Stimulated activated effector memory CD8-positive, alpha-beta T cell treated with anti-CD3 and anti-CD28 coated beads, Interleukin-12 subunit alpha, Interleukin-12 subunit beta, amount 100 ng/mL, for 72 hours (primary cell): ENCODE measurements around the gene GDI1.

ENCODE experiments used
- ATAC-seq: fragments of 150-1000 bp; cut with Tn5 transposase; 2 replicates; pipeline ENCODE4 v1.10.0; 2021
- DNase-seq, 2 donors: peaks; one replicate each; pipeline ENCODE4 v3.0.0; 2021 to 2022; ENCODE audit warnings: low spot score in 2 of 2
- H3K27ac Mint-ChIP-seq: one replicate; pipeline ENCODE4 v1.8.0; 2022; ENCODE audit warnings: mild to moderate bottlenecking, mixed read lengths
- H3K36me3 Mint-ChIP-seq: one replicate; pipeline ENCODE4 v1.8.0; 2022; ENCODE audit warnings: mild to moderate bottlenecking, mixed read lengths
- H3K4me1 Mint-ChIP-seq: one replicate; pipeline ENCODE4 v1.8.0; 2022; ENCODE audit warnings: mixed read lengths
- H3K4me3 Mint-ChIP-seq: one replicate; pipeline ENCODE4 v1.8.0; 2022; ENCODE audit warnings: mild to moderate bottlenecking, mixed read lengths
- H3K9me3 Mint-ChIP-seq: one replicate; pipeline ENCODE4 v1.8.0; 2022; ENCODE audit warnings: mixed read lengths

The GDI1 gene

GRCh38 chrX:154440623-154441357, 3.8 kb downstream of the GDI1 start:
- no peak for ATAC-seq
- peaks cover 44% of the 10 kb centered on the region for H3K4me1 Mint-ChIP-seq
- H3K36me3 Mint-ChIP-seq = peaks cover 69% of the 10 kb centered on the region
- H3K27ac Mint-ChIP-seq = no peak overlapping the region
- H3K4me3 Mint-ChIP-seq = no peak overlapping the region
- no peak for DNase-seq
- no peaks in the 10 kb centered on the region for H3K9me3 Mint-ChIP-seq

- Mint-ChIP-seq H3K36me3 (peaks cover 64% of the 10 kb centered on the region), H3K4me3 (no peak overlapping the region), H3K9me3 (no peaks in the 10 kb centered on the region), H3K4me1 (peaks cover 43% of the 10 kb centered on the region), H3K27ac (no peak overlapping the region)
- ATAC-seq (no peak), DNase-seq (no peak)
These were observed 4.6 kb downstream of the GDI1 start for GRCh38 chrX:154441564-154441963.

- no peak overlapping the region for H3K27ac Mint-ChIP-seq
- no peak for ATAC-seq
- H3K36me3 Mint-ChIP-seq = peaks cover 68% of the 10 kb centered on the region
- DNase-seq = no peak
- no peaks in the 10 kb centered on the region for H3K9me3 Mint-ChIP-seq
- H3K4me1 Mint-ChIP-seq = peaks cover 48% of the 10 kb centered on the region
- H3K4me3 Mint-ChIP-seq = no peak overlapping the region
These were observed 5.2 kb downstream of the GDI1 start for GRCh38 chrX:154441984-154442707.

- Mint-ChIP-seq H3K4me1 (peaks cover 43% of the 10 kb centered on the region), H3K9me3 (no peaks in the 10 kb centered on the region), H3K4me3 (peak overlapping the region; percentile 70), H3K27ac (peak overlapping the region; percentile 61), H3K36me3 (peaks cover 68% of the 10 kb centered on the region)
- ATAC-seq = peak; percentile 17
- peak in 1 of 2 donors; percentile 52 for DNase-seq
These were observed 6.5 kb downstream of the GDI1 start for GRCh38 chrX:154443479-154443910.

GRCh38 chrX:154443992-154444754, 7.2 kb downstream of the GDI1 start, which contains the start of gene FAM50A:
Gene FAM50A (plus strand): TSS chrX:154444141. CDS start chrX:154444236, 95 bp downstream.
- Mint-ChIP-seq H3K4me1 (peaks cover 39% of the 10 kb centered on the region), H3K9me3 (no peaks in the 10 kb centered on the region), H3K4me3 (peak within 1 kb of the TSS; percentile 70), H3K27ac (peak within 1 kb of the TSS; percentile 61), H3K36me3 (peaks cover 64% of the 10 kb centered on the region)
- peak; percentile 91 for ATAC-seq
- DNase-seq = peak; percentile 57 to 80

- H3K27ac Mint-ChIP-seq = no peak overlapping the region
- H3K4me3 Mint-ChIP-seq = peak overlapping the region; percentile 70
- H3K36me3 Mint-ChIP-seq = peaks cover 66% of the 10 kb centered on the region
- DNase-seq (no peak), ATAC-seq (no peak)
- peaks cover 37% of the 10 kb centered on the region for H3K4me1 Mint-ChIP-seq
- no peaks in the 10 kb centered on the region for H3K9me3 Mint-ChIP-seq
These were observed 7.8 kb downstream of the GDI1 start for GRCh38 chrX:154444755-154445246.

- no peak overlapping the region for H3K4me3 Mint-ChIP-seq
- no peak for DNase-seq
- ATAC-seq = no peak
- peak overlapping the region; percentile 81 for H3K27ac Mint-ChIP-seq
- H3K4me1 Mint-ChIP-seq = peaks cover 27% of the 10 kb centered on the region
- no peaks in the 10 kb centered on the region for H3K9me3 Mint-ChIP-seq
- peaks cover 66% of the 10 kb centered on the region for H3K36me3 Mint-ChIP-seq
These were observed 8.8 kb downstream of the GDI1 start for GRCh38 chrX:154445776-154446175.

GRCh38 chrX:154446430-154446829, 9.5 kb downstream of the GDI1 start:
- Mint-ChIP-seq H3K9me3 (no peaks in the 10 kb centered on the region), H3K36me3 (peaks cover 62% of the 10 kb centered on the region), H3K27ac (peak overlapping the region; percentile 81), H3K4me3 (no peak overlapping the region), H3K4me1 (peaks cover 25% of the 10 kb centered on the region)
- DNase-seq (no peak), ATAC-seq (no peak)

- Mint-ChIP-seq H3K4me1 (peaks cover 15% of the 10 kb centered on the region), H3K36me3 (peaks cover 56% of the 10 kb centered on the region), H3K9me3 (no peaks in the 10 kb centered on the region), H3K4me3 (no peak overlapping the region), H3K27ac (no peak overlapping the region)
- DNase-seq = no peak
- no peak for ATAC-seq
These were observed 11.5 kb downstream of the GDI1 start for GRCh38 chrX:154448484-154448883.

GRCh38 chrX:154449618-154450017, 12.7 kb downstream of the GDI1 start:
- Mint-ChIP-seq H3K27ac (no peak overlapping the region), H3K36me3 (peaks cover 58% of the 10 kb centered on the region), H3K4me1 (peaks cover 13% of the 10 kb centered on the region), H3K4me3 (no peak overlapping the region), H3K9me3 (no peaks in the 10 kb centered on the region)
- no peak for ATAC-seq
- DNase-seq = no peak

GRCh38 chrX:154450312-154450711, 13.4 kb downstream of the GDI1 start:
- peaks cover 58% of the 10 kb centered on the region for H3K36me3 Mint-ChIP-seq
- peaks cover 13% of the 10 kb centered on the region for H3K4me1 Mint-ChIP-seq
- no peak overlapping the region for H3K27ac Mint-ChIP-seq
- ATAC-seq (no peak), DNase-seq (no peak)
- no peaks in the 10 kb centered on the region for H3K9me3 Mint-ChIP-seq
- no peak overlapping the region for H3K4me3 Mint-ChIP-seq

GRCh38 chrX:154452823-154453222, 15.9 kb downstream of the GDI1 start:
- peaks cover 49% of the 10 kb centered on the region for H3K36me3 Mint-ChIP-seq
- DNase-seq (no peak), ATAC-seq (no peak)
- no peak overlapping the region for H3K27ac Mint-ChIP-seq
- no peak overlapping the region for H3K4me3 Mint-ChIP-seq
- no peaks in the 10 kb centered on the region for H3K9me3 Mint-ChIP-seq
- peaks cover 6% of the 10 kb centered on the region for H3K4me1 Mint-ChIP-seq

GRCh38 chrX:154457491-154458115, 20.6 kb downstream of the GDI1 start:
- peak overlapping the region; percentile 95 for H3K27ac Mint-ChIP-seq
- DNase-seq (no peak), ATAC-seq (peak; percentile 76)
- H3K4me3 Mint-ChIP-seq = peak overlapping the region; percentile 89
- H3K36me3 Mint-ChIP-seq = peaks cover 38% of the 10 kb centered on the region
- H3K9me3 Mint-ChIP-seq = no peaks in the 10 kb centered on the region
- H3K4me1 Mint-ChIP-seq = peaks cover 30% of the 10 kb centered on the region

GRCh38 chrX:154458116-154458953, 21.4 kb downstream of the GDI1 start, which contains the start of gene PLXNA3:
Gene PLXNA3 (plus strand): TSS chrX:154458281. CDS start chrX:154460184, 1,903 bp downstream.
- ATAC-seq = peak; percentile 83
- Mint-ChIP-seq H3K27ac (peak within 1 kb of the TSS; percentile 95), H3K9me3 (no peaks in the 10 kb centered on the region), H3K4me1 (peaks cover 30% of the 10 kb centered on the region), H3K4me3 (peak within 1 kb of the TSS; percentile 89), H3K36me3 (peaks cover 41% of the 10 kb centered on the region)
- peak; percentile 69 to 83 for DNase-seq
